Glomerular endothelial cell (primary cell): ENCODE results near the gene FZD2. TPM values are rescaled to one million over a fixed set of nuclear protein-coding genes. Genes with fewer than 3 reads are reported as not detected.
"Not testable (repeated sequence)": the region's sequence is repeated elsewhere in the genome, so short reads cannot be mapped to it uniquely, and the experiment has no call there.

Source experiments
- DNase-seq: peaks from one replicate; pipeline ENCODE4 v3.0.0-alpha.2; 2011; ENCODE audit warnings: low read depth, low spot score; ENCODE audit errors: extremely low read depth
- total RNA-seq: library from RNA; depleted of rRNA; stranded (reverse); fragments of >200 nt; gene quantifications from 2 replicates; pipeline ENCODE4 v1.2.3, GENCODE V29; 2015

Gene FZD2
- total RNA-seq, 1 donor from 2014 or later = 2.8 TPM

- no peak for DNase-seq
These were observed 15.5 kb downstream of the FZD2 start for GRCh38 chr17:44572801-44573200.

GRCh38 chr17:44575403-44575802, 18.1 kb downstream of the FZD2 start:
- no peak for DNase-seq

- DNase-seq = no peak
These were observed 21.7 kb downstream of the FZD2 start for GRCh38 chr17:44578947-44579346.

GRCh38 chr17:44581868-44582267, 24.6 kb downstream of the FZD2 start:
- no peak for DNase-seq

DNA sequence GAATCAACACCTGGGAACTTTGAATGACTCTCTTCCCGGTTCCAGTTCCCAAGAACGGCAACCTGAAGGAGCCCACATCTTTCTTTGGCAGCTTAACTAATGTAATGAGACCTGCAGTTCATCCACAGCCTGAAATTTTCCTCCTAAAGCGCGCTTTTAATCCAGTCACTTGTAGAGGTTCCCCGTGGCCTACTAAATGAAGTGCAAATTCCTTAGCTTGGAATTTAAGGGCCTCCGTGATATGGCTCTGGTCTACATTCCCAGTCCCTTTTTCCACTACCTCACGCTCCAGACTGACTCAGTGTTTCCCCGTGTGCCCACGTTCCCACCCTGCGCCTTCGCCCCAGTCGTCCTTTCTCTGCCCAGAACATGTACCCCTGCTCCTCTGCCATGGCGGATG, 27.2 kb downstream of the FZD2 start:
- no peak for DNase-seq

DNA sequence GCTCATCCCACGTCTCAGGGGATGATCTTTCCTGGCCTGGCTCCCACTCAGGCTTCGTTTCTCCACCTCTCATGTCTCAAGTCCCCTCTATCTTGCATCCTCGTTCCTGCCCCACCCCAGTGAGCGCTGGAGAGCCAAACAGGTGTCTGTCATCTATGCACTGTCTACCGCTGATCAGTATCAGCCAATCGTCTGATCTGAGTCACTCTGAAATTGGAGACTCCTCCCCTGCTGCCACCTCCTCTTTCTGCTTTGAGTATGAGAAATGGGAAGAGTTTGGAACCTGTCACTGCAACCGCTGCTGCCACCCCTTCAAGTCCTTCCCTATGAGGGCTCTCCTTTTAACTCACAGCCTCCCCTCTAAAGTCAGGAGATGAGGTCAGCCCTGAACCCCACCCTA, 28.0 kb downstream of the FZD2 start:
- no peak for DNase-seq

- DNase-seq = peak; percentile 52
These were observed 30.1 kb downstream of the FZD2 start for GRCh38 chr17:44587339-44587738.

GRCh38 chr17:44589316-44590071, 32.2 kb downstream of the FZD2 start:
- no peak for DNase-seq

- DNase-seq = not testable (repeated sequence)
These were observed 32.8 kb downstream of the FZD2 start for GRCh38 chr17:44590072-44590462.

DNA sequence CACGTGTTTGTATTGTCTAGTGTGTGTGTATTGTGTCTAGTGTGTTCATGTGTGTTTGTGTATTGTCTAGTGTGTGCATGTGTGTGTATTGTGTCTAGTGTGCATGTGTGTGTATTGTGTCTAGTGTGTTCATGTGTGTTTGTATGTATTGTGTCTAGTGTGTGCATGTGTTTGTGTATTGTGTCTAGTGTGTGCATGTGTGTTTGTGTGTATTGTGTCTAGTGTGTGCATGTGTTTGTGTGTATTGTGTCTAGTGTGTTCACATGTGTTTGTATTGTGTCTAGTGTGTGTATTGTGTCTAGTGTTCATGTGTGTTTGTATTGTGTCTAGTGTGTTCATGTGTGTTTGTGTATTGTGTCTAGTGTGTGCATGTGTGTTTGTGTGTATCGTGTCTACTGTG, 33.5 kb downstream of the FZD2 start:
- not testable (repeated sequence) for DNase-seq

- DNase-seq = no peak
These were observed 33.9 kb downstream of the FZD2 start for GRCh38 chr17:44591206-44591605.

DNA sequence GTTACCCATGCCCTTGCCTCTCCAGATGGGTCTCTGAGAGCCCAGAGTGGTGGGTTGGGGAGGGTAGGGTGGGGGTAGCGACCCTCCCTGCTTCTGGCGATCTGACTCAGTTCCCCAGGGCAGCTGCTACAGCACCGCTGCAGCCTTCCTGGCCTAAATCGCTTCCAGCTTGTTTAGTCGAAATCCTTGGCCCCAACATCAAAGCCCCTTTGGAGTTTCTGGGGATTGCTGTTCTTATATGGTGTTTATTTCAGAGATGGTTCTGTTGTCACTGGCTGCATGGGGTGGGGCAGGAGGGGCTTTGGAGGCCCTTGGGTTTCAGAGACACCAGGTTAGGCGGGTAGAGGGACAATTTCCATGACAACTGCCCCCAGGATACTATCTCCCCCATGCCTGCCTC, 35.9 kb downstream of the FZD2 start:
- DNase-seq = no peak

GRCh38 chr17:44595216-44595775, 38.0 kb downstream of the FZD2 start:
- no peak for DNase-seq

GRCh38 chr17:44598329-44598728, 41.0 kb downstream of the FZD2 start:
- no peak for DNase-seq

DNA sequence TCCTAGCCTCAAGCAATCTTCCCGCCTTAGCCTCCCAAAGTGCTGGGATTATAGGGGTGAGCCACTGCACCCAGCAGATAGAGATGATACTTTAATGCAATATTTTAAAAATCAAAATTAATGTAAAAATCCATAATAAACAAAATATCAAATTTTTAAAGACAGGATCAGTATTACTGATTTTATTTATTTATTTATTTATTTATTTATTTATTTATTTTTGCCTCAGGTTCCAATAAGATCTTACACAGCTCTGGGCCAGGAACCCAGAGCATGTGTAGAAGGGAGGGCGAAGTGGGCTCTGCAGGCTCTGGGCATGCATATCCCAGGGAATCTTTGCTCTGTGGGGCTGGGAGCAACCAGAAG, 41.6 kb downstream of the FZD2 start:
- no peak for DNase-seq

DNA sequence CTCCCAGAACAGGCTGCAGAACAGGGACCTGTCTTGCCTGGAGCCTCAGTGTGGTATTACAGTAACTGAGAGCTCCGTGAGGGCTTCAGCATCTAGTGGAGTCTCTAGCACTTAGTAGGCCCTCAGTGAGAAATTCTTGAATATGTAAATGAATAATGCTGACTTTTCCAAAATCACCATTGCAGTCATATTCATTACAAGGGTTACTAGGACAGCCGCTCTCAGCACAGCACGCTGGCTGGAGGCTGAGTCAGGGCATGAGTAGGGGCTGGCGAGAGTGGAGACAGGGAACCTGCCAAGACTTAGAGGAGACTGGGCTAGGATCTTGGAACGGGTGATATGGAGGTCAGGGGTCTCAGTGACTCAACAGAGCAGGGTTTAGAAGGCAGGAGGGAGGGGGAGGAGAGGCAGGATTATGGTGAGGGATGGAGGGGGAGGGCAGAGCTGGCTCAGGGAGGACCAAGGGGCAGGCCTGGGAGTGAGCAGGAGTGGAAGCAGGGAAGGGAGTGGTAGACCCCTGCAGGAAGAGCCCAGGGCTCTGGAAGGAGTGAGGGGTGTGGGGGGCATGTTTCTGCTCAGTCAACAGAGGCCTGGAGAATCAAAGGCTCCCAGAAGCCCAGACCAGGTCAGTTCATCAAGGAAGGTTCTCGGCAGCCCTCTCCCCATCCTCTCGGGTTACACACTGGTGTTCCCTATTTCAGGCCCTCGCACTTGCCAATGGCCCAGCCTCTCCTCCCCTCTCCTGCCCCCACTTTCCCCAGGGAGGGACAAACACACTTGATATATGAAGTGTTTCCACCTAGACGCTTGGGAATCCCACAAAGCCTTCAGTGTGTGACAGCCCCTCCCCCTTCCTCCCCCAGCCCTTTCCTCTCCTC, 42.3 kb downstream of the FZD2 start:
- no peak for DNase-seq

DNA sequence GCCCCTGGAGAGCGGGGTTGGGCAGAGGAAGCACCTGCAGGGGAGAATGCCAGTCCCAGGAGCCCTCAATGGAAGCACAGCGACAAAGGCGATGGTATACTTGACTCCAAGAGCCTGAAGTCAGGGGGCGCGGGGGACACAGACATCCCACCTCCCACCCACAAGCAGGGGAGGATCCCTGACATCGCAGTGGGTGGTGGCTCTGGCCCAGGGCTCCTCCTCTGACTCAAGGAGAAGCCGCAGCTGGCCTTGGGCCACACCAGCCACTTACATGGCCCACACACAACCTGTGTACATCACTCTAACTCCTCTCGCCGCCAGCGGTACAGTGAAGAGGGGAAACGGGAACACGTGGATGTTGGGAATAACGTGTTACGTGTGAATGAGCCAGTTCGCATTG, 44.3 kb downstream of the FZD2 start:
- no peak for DNase-seq

DNA sequence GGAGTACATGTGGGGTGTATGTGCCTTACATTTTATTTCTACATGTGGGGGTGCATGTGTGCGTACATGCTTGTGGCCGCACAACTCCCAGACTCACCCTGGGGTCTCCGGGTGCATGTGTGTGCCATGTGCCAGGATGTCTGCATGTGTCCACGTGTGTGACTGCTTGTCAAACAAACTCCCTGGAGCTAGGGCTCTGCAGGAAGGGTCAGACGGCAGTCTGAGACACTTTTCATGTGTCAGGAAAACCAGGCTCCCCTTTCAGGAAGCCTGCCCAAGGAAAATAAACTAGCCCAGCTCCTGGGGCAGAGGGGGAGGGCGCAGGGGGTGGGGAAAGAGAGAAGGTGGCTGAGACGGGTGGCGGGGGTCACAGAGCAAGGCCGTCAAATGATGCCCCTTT, 44.7 kb downstream of the FZD2 start:
- no peak for DNase-seq

- no peak for DNase-seq
These were observed 45.1 kb downstream of the FZD2 start for GRCh38 chr17:44602390-44602789.

GRCh38 chr17:44602970-44603369, 45.7 kb downstream of the FZD2 start:
- DNase-seq = no peak

DNA sequence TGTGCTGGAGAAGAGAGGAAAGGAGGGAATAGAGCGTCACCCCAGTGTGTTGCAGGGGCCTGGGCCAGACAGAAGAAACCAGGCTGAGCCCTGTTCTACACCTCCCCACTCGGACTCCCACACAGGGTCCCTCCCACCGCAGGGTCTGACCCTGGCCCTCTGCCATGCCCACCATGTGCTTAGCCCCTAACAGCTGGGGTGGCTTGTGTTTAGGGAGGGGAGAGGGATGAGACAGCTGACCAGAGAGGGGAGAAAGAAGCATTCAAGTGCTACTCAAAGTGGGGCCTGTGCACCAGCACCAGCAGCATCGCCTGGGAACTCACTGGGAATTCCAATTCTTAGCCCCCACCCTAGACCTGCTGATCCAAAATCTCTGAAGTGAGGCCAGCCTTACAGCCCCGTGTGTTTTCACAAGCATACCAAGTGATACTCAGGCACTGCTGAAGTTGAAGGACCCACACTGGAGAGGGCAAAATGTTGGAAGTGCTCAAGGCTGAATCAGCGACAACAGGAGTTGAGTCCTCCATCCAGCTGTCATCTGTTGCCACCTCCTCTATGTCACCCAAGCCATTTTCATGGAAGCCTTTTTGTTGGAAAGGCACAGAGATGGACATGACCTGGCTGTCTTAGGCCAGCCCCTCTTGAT, 47.0 kb downstream of the FZD2 start:
- DNase-seq = no peak
